Activated naive CD4-positive, alpha-beta T cell treated with anti-CD3 and anti-CD28 coated beads for 36 hours (primary cell): ENCODE data around the gene ULBP2. TPM values are rescaled to one million over a fixed set of nuclear protein-coding genes. Genes with fewer than 3 reads are reported as not detected.
"Not testable (repeated sequence)": the region's sequence is repeated elsewhere in the genome, so short reads cannot be mapped to it uniquely, and the experiment has no call there.

Experiments
- CTCF ChIA-PET: fragments of 350-600 bp; sonication (Branson Sonifier 250); formaldehyde crosslinking; loops from one replicate; lab custom pipeline; 2021; ENCODE audit warnings: antibody characterized with exemption; lab: Charles Lee
- DNase-seq: peaks from one replicate; pipeline ENCODE4 v3.0.0-alpha.2; 2020
- H3K27ac Mint-ChIP-seq: one replicate; pipeline ENCODE4 v1.8.0; 2021; ENCODE audit warnings: mild to moderate bottlenecking, mixed read lengths
- H3K27me3 Mint-ChIP-seq: one replicate; pipeline ENCODE4 v1.8.0; 2021; ENCODE audit warnings: low read depth, mixed read lengths
- H3K36me3 Mint-ChIP-seq: one replicate; pipeline ENCODE4 v1.8.0; 2021; ENCODE audit warnings: low read depth, mixed read lengths
- H3K4me1 Mint-ChIP-seq: one replicate; pipeline ENCODE4 v1.8.0; 2021; ENCODE audit warnings: low read depth, mixed read lengths
- H3K4me3 Mint-ChIP-seq: one replicate; pipeline ENCODE4 v1.8.0; 2021; ENCODE audit warnings: mild to moderate bottlenecking, moderate library complexity, mixed read lengths
- H3K9me3 Mint-ChIP-seq: one replicate; pipeline ENCODE4 v1.8.0; 2021; ENCODE audit warnings: mixed read lengths
- intact Hi-C: fragments of 100-400 bp; cut with micrococcal nuclease; formaldehyde crosslinking; loops from one replicate; pipeline ENCODE4 v1.15.1; 2023
- total RNA-seq, 2 experiments: library from RNA; stranded (reverse); gene quantifications; one replicate each; pipeline ENCODE4 v1.2.3, GENCODE V29; 2021

Gene ULBP2
- total RNA-seq, 2 experiments from 2014 or later = 0.69 to 1.4 TPM

DNA sequence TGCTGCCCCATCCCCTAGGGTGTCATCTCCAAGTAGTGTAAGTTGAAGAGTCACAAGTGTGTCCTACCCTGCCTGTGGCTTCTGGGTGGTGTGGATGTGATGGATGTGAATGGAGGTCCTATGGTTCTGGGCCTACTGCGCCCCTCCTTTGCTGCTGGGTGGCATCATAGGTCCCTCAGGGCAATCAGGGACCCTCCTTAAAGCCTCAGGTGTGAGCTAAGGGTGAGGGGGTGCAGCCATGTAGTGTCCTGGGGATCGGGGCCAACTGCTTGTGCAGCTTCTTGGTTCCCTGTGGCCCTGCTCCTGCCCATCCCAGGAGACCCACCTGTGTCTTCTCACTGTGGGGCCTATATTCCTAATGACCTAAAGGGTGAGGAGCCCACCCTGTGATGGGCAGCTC, 24.5 kb downstream of the ULBP2 start:
- H3K27ac Mint-ChIP-seq, H3K9me3 Mint-ChIP-seq, H3K4me3 Mint-ChIP-seq, CTCF ChIA-PET, H3K36me3 Mint-ChIP-seq, DNase-seq, intact Hi-C loops: not testable (repeated sequence)
- peaks cover 19% of the 10 kb centered on the region for H3K4me1 Mint-ChIP-seq
- peaks cover 64% of the 10 kb centered on the region for H3K27me3 Mint-ChIP-seq

- CTCF ChIA-PET = no interaction called here
- Mint-ChIP-seq H3K4me1 (peaks cover 17% of the 10 kb centered on the region), H3K9me3 (no peaks in the 10 kb centered on the region), H3K27ac (no peak overlapping the region), H3K36me3 (peaks cover 5% of the 10 kb centered on the region), H3K4me3 (no peak overlapping the region), H3K27me3 (peaks cover 59% of the 10 kb centered on the region)
- intact Hi-C loops = no loop called here
- DNase-seq = no peak
These were observed 25.8 kb downstream of the ULBP2 start for GRCh38 chr6:149967591-149967990.

DNA sequence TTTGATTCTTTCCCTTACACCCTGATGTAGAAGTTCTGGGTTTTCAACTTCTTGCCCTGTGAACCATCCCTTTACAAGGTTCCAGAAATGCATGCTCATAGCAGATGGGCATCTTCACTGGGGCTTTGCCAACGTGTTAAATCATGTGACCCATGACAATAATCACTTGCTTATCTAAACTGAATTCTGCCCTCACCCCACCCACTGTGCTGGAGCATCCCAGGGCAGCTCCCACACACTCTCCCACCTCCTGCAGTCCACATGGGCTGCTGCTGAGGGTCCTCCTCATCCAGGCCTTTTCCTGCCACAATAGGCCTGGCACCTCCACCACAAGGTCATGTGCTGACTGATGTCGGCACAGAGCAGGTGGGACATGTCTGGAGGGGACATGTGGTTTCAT, 26.2 kb downstream of the ULBP2 start:
- H3K4me3 Mint-ChIP-seq, H3K27ac Mint-ChIP-seq, intact Hi-C loops, CTCF ChIA-PET, H3K9me3 Mint-ChIP-seq, H3K36me3 Mint-ChIP-seq, DNase-seq: not testable (repeated sequence)
- peaks cover 13% of the 10 kb centered on the region for H3K4me1 Mint-ChIP-seq
- peaks cover 59% of the 10 kb centered on the region for H3K27me3 Mint-ChIP-seq

- H3K36me3 Mint-ChIP-seq, CTCF ChIA-PET, DNase-seq, H3K4me3 Mint-ChIP-seq, H3K27ac Mint-ChIP-seq, H3K9me3 Mint-ChIP-seq, intact Hi-C loops: not testable (repeated sequence)
- H3K4me1 Mint-ChIP-seq = peaks cover 11% of the 10 kb centered on the region
- peaks cover 58% of the 10 kb centered on the region for H3K27me3 Mint-ChIP-seq
These were observed 27.1 kb downstream of the ULBP2 start for GRCh38 chr6:149968909-149969308.

GRCh38 chr6:149969635-149970034, 27.8 kb downstream of the ULBP2 start:
- H3K27ac Mint-ChIP-seq = no peak overlapping the region
- H3K9me3 Mint-ChIP-seq = no peaks in the 10 kb centered on the region
- intact Hi-C loops = no loop called here
- peaks cover 58% of the 10 kb centered on the region for H3K27me3 Mint-ChIP-seq
- CTCF ChIA-PET = interaction anchor here (0.6 kb wide), 1 partner anchor 447 kb away, joined by 3 read pairs; no protein-coding TSS in a partner anchor
- peaks cover 2% of the 10 kb centered on the region for H3K36me3 Mint-ChIP-seq
- H3K4me1 Mint-ChIP-seq = peaks cover 6% of the 10 kb centered on the region
- H3K4me3 Mint-ChIP-seq = no peak overlapping the region
- DNase-seq = no peak

GRCh38 chr6:149974394-149974793, 32.6 kb downstream of the ULBP2 start:
- H3K9me3 Mint-ChIP-seq, intact Hi-C loops, H3K27ac Mint-ChIP-seq, DNase-seq, CTCF ChIA-PET, H3K36me3 Mint-ChIP-seq, H3K4me1 Mint-ChIP-seq, H3K4me3 Mint-ChIP-seq: not testable (repeated sequence)
- H3K27me3 Mint-ChIP-seq = peaks cover 55% of the 10 kb centered on the region

- Mint-ChIP-seq H3K9me3 (no peaks in the 10 kb centered on the region), H3K36me3 (no peaks in the 10 kb centered on the region), H3K4me1 (peaks cover 4% of the 10 kb centered on the region), H3K4me3 (no peak overlapping the region), H3K27ac (no peak overlapping the region), H3K27me3 (peaks cover 54% of the 10 kb centered on the region)
- no peak for DNase-seq
- CTCF ChIA-PET = no interaction called here
- intact Hi-C loops = no loop called here
These were observed 33.0 kb downstream of the ULBP2 start for GRCh38 chr6:149974825-149975224.

DNA sequence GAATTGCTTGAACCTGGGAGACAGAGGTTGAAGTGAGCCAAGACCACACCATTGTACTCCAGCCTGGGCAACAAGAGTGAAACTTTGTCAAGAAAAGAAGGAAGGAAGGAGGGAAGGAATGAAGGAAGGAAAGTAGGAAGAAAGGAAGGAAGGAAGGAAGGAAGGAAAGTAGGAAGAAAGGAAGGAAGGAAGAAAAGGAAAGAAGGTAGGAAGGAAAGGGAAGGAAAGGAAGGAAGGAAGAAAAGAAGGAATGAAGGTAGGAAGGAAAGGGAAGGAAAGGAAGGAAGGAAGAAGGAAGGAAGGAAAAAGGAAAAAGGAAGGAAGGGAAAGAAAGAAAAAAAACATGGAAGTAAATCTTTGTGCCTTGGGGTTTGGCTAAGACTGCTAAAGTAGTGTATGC, 33.6 kb downstream of the ULBP2 start:
- no peaks in the 10 kb centered on the region for H3K36me3 Mint-ChIP-seq
- H3K9me3 Mint-ChIP-seq = no peaks in the 10 kb centered on the region
- peaks cover 50% of the 10 kb centered on the region for H3K27me3 Mint-ChIP-seq
- H3K27ac Mint-ChIP-seq = no peak overlapping the region
- H3K4me3 Mint-ChIP-seq = no peak overlapping the region
- no peak for DNase-seq
- peaks cover 4% of the 10 kb centered on the region for H3K4me1 Mint-ChIP-seq
- intact Hi-C loops = no loop called here
- CTCF ChIA-PET = no interaction called here

DNA sequence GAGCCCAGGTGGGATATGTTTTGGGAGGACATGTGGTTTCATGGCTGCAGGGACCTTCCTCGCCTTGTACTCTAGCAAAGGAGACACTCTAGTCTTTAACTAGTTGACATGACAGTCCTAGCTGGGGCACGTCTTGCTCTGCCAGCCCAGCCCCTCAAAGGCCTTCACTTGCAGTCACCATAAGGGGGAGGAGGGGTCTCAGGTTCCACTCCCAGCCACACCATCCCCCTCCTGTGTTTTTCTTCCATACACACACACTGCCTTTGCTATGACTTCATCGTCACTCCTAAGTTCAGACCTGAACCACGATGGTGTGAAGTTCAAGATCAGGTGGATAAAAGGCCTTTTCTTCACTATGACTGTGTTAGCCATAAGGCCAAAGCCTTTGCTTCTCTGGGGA, 35.4 kb downstream of the ULBP2 start:
- Mint-ChIP-seq H3K36me3 (no peaks in the 10 kb centered on the region), H3K27ac (no peak overlapping the region), H3K9me3 (no peaks in the 10 kb centered on the region), H3K27me3 (peaks cover 55% of the 10 kb centered on the region), H3K4me3 (no peak overlapping the region), H3K4me1 (peaks cover 4% of the 10 kb centered on the region)
- intact Hi-C loops = no loop called here
- no peak for DNase-seq
- CTCF ChIA-PET = no interaction called here

DNA sequence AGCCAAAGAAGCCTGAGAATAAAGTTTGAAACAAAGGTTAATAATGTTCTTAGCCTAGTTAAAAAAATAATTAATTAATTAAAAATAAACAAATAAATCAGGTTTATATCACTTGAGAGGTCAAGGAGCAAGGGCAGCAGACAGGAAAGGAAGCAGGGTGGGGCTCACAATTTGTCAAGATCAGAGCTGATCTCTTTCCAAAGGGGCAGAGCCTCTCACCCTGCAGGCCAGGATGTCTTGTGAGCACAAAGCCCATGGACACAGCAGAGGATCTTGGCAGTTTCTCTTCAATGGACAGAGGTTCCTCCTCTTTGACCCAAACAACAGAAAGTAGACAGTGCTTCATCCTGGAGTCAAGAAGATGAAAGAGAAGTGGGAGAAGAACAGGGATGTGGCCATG, 36.8 kb downstream of the ULBP2 start:
- intact Hi-C loops = no loop called here
- peaks cover 55% of the 10 kb centered on the region for H3K27me3 Mint-ChIP-seq
- no peaks in the 10 kb centered on the region for H3K9me3 Mint-ChIP-seq
- H3K27ac Mint-ChIP-seq = no peak overlapping the region
- CTCF ChIA-PET = interaction anchor here (0.9 kb wide), 1 partner anchor 18 kb away, joined by 3 read pairs; no protein-coding TSS in a partner anchor
- no peaks in the 10 kb centered on the region for H3K36me3 Mint-ChIP-seq
- peaks cover 4% of the 10 kb centered on the region for H3K4me1 Mint-ChIP-seq
- no peak overlapping the region for H3K4me3 Mint-ChIP-seq
- no peak for DNase-seq

DNA sequence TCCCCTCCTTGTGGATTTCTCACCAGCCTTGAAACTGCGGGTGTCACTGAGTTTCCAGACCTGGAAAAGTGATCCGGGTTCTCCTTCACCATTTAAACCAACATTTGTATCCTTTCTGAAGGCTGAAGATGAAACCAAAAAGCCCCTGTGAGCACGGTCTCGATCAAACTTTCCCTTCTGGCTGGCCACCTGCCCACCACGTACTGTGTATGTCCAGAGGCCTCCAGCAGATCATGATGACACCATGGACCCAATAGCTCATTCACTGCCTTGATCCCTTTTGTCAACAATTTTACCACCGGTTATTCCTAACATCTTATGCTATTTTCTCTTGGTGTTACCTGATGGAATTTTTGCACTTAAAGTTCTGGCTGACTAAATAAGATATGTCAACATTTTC, 37.5 kb downstream of the ULBP2 start:
- Mint-ChIP-seq H3K4me3 (no peak overlapping the region), H3K4me1 (peaks cover 4% of the 10 kb centered on the region), H3K9me3 (no peaks in the 10 kb centered on the region), H3K27ac (no peak overlapping the region), H3K27me3 (peaks cover 51% of the 10 kb centered on the region), H3K36me3 (no peaks in the 10 kb centered on the region)
- CTCF ChIA-PET = no interaction called here
- intact Hi-C loops = no loop called here
- DNase-seq = no peak

DNA sequence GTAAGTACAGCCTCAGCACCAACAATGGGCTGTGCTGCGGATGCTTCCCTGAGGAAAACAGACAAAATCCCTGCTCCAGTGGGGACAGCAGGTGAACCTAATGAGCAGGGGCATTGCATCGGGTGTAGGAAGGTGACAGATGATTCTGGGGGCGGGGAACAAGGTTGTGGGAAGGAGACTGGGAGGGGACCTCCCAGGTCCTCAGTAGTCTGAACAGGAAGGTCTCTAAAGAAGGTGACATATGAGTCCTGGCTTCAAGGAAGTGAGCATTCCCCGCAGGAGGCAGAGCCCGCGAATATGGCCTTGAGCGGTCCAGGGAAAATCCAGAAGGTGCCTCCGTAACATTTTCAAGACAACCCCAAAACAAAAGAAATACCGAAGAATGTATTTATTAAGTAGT, 41.3 kb downstream of the ULBP2 start:
- H3K27ac Mint-ChIP-seq = no peak overlapping the region
- no peak overlapping the region for H3K4me3 Mint-ChIP-seq
- H3K4me1 Mint-ChIP-seq = no peaks in the 10 kb centered on the region
- DNase-seq = no peak
- intact Hi-C loops = no loop called here
- H3K27me3 Mint-ChIP-seq = peaks cover 58% of the 10 kb centered on the region
- no peaks in the 10 kb centered on the region for H3K36me3 Mint-ChIP-seq
- no peaks in the 10 kb centered on the region for H3K9me3 Mint-ChIP-seq
- CTCF ChIA-PET = interaction anchor here (0.6 kb wide), 1 partner anchor 910 kb away, joined by 3 read pairs; no protein-coding TSS in a partner anchor

- Mint-ChIP-seq H3K9me3 (no peaks in the 10 kb centered on the region), H3K27me3 (peaks cover 65% of the 10 kb centered on the region), H3K4me3 (no peak overlapping the region), H3K27ac (no peak overlapping the region), H3K36me3 (peaks cover 2% of the 10 kb centered on the region), H3K4me1 (peaks cover 7% of the 10 kb centered on the region)
- CTCF ChIA-PET = no interaction called here
- no peak for DNase-seq
- intact Hi-C loops = no loop called here
These were observed 43.0 kb downstream of the ULBP2 start for GRCh38 chr6:149984773-149985172.
